ENCODE data around the gene IL1RAP.

The IL1RAP gene

GRCh38 chr3:190534986-190535385, 21.1 kb downstream of the IL1RAP start:
- no peak for TF ChIP-seq CTCF (IDR thresholded peaks at IDR 0.05; ENCODE audit: control insufficient read depth, insufficient read depth, low read depth, low read length, missing control alignments)
- no peak for DNase-seq (ENCODE audit: low read depth)
- H3K4me3 ChIP-seq (ENCODE audit: control insufficient read depth, low read depth, low read length) = no peak overlapping the region

GRCh38 chr3:190537146-190537545, 23.3 kb downstream of the IL1RAP start:
- H3K4me3 ChIP-seq (ENCODE audit: control insufficient read depth, low read depth, low read length) = no peak overlapping the region
- no peak for DNase-seq (ENCODE audit: low read depth)
- no peak for TF ChIP-seq CTCF (IDR thresholded peaks at IDR 0.05; ENCODE audit: control insufficient read depth, insufficient read depth, low read depth, low read length, missing control alignments)

GRCh38 chr3:190538288-190538687, 24.4 kb downstream of the IL1RAP start:
- no peak for TF ChIP-seq CTCF (IDR thresholded peaks at IDR 0.05; ENCODE audit: control insufficient read depth, insufficient read depth, low read depth, low read length, missing control alignments)
- DNase-seq (ENCODE audit: low read depth) = no peak
- no peak overlapping the region for H3K4me3 ChIP-seq (ENCODE audit: control insufficient read depth, low read depth, low read length)

- DNase-seq (ENCODE audit: low read depth) = no peak
- no peak overlapping the region for H3K4me3 ChIP-seq (ENCODE audit: control insufficient read depth, low read depth, low read length)
- TF ChIP-seq CTCF (IDR thresholded peaks at IDR 0.05; ENCODE audit: control insufficient read depth, insufficient read depth, low read depth, low read length, missing control alignments) = no peak
Observed at GRCh38 chr3:190539526-190539925, 25.6 kb downstream of the IL1RAP start.

GRCh38 chr3:190541008-190541407, 27.1 kb downstream of the IL1RAP start:
- no peak for DNase-seq (ENCODE audit: low read depth)
- no peak for TF ChIP-seq CTCF (IDR thresholded peaks at IDR 0.05; ENCODE audit: control insufficient read depth, insufficient read depth, low read depth, low read length, missing control alignments)
- H3K4me3 ChIP-seq (ENCODE audit: control insufficient read depth, low read depth, low read length) = no peak overlapping the region

- DNase-seq (ENCODE audit: low read depth) = no peak
- no peak for TF ChIP-seq CTCF (IDR thresholded peaks at IDR 0.05; ENCODE audit: control insufficient read depth, insufficient read depth, low read depth, low read length, missing control alignments)
- no peak overlapping the region for H3K4me3 ChIP-seq (ENCODE audit: control insufficient read depth, low read depth, low read length)
Observed at GRCh38 chr3:190541560-190541959, 27.7 kb downstream of the IL1RAP start.

- no peak overlapping the region for H3K4me3 ChIP-seq (ENCODE audit: control insufficient read depth, low read depth, low read length)
- no peak for DNase-seq (ENCODE audit: low read depth)
- no peak for TF ChIP-seq CTCF (IDR thresholded peaks at IDR 0.05; ENCODE audit: control insufficient read depth, insufficient read depth, low read depth, low read length, missing control alignments)
Observed at GRCh38 chr3:190542846-190543245, 29.0 kb downstream of the IL1RAP start.

Data from AG09309 (cell line).